Measurements from ENCODE around the gene PPCDC. TPM values are rescaled to one million over a fixed set of nuclear protein-coding genes. Genes with fewer than 3 reads are reported as not detected.

The PPCDC gene
- total RNA-seq, 1 donor from 2014 or later, result 19.1 TPM

DNA sequence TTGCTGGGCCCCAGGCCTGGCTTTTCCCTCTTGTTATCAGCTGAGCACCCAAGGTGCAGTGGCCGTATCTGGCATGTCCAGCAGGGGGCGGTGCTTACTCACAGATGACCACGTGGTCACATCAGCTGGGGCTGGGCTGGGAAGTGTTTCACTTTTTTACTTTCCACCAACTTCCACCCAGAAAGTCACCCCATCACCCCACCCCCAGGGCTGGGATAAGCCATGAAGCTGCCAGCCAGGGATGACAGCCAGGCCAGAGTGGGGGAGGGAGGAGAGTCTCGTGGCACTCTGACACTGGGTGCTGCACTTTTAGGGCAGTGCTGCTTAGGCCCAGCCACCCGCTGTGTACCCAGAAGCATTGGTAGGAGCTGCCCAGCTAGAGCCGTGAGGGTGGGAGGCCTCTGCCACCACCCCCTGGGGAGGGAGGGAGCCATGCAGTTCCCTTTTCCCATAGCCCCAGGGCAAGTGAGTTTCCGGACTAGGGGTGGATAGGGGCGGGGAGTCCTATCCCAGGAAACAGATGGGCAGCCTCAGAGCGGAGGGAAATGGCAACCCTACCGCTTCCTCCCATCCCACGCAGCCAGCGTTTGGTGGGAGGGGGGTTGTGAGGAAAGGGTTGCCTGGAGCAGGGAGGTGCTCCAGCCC lies 6.1 kb downstream of the PPCDC start:
- Mint-ChIP-seq H3K4me3 (peak overlapping the region; percentile 60), H3K36me3 (peaks cover 14% of the 10 kb centered on the region), H3K27ac (peak overlapping the region; percentile 88), H3K27me3 (no peaks in the 10 kb centered on the region), H3K9me3 (no peaks in the 10 kb centered on the region), H3K4me1 (ENCODE audit: unreplicated experiment) (peaks cover 29% of the 10 kb centered on the region)
- DNase-seq (ENCODE audit: extremely low spot score, unreplicated experiment), result peak; percentile 91
- TF ChIP-seq, protein P1, sequence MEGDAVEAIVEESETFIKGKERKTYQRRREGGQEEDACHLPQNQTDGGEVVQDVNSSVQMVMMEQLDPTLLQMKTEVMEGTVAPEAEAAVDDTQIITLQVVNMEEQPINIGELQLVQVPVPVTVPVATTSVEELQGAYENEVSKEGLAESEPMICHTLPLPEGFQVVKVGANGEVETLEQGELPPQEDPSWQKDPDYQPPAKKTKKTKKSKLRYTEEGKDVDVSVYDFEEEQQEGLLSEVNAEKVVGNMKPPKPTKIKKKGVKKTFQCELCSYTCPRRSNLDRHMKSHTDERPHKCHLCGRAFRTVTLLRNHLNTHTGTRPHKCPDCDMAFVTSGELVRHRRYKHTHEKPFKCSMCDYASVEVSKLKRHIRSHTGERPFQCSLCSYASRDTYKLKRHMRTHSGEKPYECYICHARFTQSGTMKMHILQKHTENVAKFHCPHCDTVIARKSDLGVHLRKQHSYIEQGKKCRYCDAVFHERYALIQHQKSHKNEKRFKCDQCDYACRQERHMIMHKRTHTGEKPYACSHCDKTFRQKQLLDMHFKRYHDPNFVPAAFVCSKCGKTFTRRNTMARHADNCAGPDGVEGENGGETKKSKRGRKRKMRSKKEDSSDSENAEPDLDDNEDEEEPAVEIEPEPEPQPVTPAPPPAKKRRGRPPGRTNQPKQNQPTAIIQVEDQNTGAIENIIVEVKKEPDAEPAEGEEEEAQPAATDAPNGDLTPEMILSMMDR (conservative IDR thresholded peaks at IDR 0.05), result peak; percentile 97

DNA sequence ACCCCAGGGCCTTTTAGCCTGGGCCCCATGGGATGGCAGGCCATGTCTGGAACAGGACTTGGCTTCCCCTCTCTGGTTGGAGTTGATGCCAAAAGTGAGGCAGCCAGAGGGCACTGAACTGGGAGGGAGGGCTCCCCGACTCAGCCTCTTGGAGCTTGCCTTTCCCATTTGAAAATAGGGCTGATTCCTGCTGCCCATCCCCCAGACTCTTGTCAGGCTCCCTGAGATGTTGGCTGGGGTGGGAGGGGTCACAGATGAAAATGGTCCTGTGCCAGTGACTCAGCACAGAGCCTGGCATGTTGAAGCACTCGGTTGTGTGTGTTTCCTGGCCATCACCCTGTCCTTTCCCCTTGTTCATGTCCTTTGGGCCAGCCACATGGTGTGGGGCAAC lies 6.6 kb downstream of the PPCDC start:
- Mint-ChIP-seq H3K27ac (no peak overlapping the region), H3K27me3 (no peaks in the 10 kb centered on the region), H3K9me3 (no peaks in the 10 kb centered on the region), H3K36me3 (peaks cover 14% of the 10 kb centered on the region), H3K4me1 (ENCODE audit: unreplicated experiment) (peaks cover 28% of the 10 kb centered on the region), H3K4me3 (no peak overlapping the region)
- TF ChIP-seq, protein P1 (conservative IDR thresholded peaks at IDR 0.05), result no peak
- DNase-seq (ENCODE audit: extremely low spot score, unreplicated experiment), result no peak

DNA sequence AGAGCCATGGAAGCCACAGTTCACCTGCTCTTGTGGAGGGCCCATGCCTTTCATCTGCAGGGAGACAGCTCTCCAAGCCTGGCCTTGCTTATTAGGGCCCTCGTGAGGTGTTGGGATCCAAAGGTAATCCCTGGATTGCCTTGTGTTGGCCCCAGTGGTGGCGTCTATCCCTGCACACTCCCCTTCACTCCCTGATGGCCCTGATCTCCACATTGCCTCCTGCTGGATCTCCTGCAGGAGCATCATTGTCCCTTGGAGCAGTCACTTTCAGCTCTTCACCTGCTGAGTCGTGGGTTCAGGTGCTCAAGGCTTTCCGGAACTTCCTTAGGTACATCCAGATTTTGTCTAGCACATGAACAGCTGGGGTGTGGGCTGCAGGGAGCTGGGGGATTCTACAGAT lies 7.0 kb downstream of the PPCDC start:
- Mint-ChIP-seq H3K4me1 (ENCODE audit: unreplicated experiment) (peaks cover 28% of the 10 kb centered on the region), H3K36me3 (peaks cover 14% of the 10 kb centered on the region), H3K9me3 (no peaks in the 10 kb centered on the region), H3K27ac (no peak overlapping the region), H3K27me3 (no peaks in the 10 kb centered on the region), H3K4me3 (no peak overlapping the region)
- DNase-seq (ENCODE audit: extremely low spot score, unreplicated experiment), result no peak
- TF ChIP-seq, protein P1 (conservative IDR thresholded peaks at IDR 0.05), result no peak

DNA sequence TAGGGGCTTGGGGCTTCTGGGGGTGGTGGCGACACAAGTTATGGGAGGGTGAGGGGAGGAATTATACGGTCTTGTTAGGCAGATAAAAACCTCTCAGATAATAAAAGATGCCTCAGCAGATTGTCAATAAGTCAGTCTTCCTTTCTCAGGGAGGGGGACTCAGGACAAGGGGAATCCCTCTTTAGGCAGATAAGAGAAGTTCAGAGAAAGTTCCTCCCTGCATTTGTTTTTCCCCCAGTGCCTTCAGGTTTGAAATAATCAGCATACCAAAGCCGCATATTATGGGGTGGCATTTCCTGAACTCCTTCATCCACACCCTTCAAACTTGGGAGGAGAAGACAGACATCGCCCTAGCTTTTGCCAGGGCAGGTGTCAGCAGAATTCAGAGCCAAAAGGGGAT lies 8.5 kb downstream of the PPCDC start:
- Mint-ChIP-seq H3K9me3 (peaks cover 5% of the 10 kb centered on the region), H3K36me3 (peaks cover 19% of the 10 kb centered on the region), H3K4me3 (peak overlapping the region; percentile 12), H3K4me1 (ENCODE audit: unreplicated experiment) (peaks cover 33% of the 10 kb centered on the region), H3K27ac (peak overlapping the region; percentile 85), H3K27me3 (no peaks in the 10 kb centered on the region)
- DNase-seq (ENCODE audit: extremely low spot score, unreplicated experiment), result no peak
- TF ChIP-seq, protein P1 (conservative IDR thresholded peaks at IDR 0.05), result no peak

DNA sequence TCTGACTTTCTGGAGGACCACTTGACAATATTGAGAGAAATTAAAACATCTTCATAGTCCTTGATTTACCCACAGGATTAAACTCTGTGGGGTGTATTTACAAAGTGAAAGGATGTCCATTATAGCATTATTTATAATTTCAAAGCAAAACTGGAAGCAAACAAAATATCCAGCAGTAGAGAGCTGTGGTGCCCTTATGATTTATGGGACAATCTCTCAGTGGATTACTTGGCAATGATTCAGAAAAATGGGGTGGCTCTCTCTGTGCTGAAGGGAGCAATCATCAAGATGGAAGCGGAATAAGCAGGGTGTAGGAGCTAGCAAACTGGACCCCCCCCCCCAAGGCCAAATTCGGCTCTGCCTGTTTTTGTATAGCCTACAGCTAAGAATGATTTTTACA lies 9.0 kb downstream of the PPCDC start:
- H3K9me3 Mint-ChIP-seq, result peaks cover 5% of the 10 kb centered on the region
- H3K27me3 Mint-ChIP-seq, result no peaks in the 10 kb centered on the region
- H3K27ac Mint-ChIP-seq, result peak overlapping the region; percentile 85
- TF ChIP-seq, protein P1 (conservative IDR thresholded peaks at IDR 0.05), result no peak
- H3K36me3 Mint-ChIP-seq, result peaks cover 23% of the 10 kb centered on the region
- H3K4me1 Mint-ChIP-seq (ENCODE audit: unreplicated experiment), result peaks cover 39% of the 10 kb centered on the region
- H3K4me3 Mint-ChIP-seq, result peak overlapping the region; percentile 12
- no peak for DNase-seq (ENCODE audit: extremely low spot score, unreplicated experiment)

Measured in type B pancreatic cell (in vitro differentiated cells).